Middle frontal gyrus (tissue), 1 donor: ENCODE data around the gene ENDOV.
A peak's percentile ranks its signal among the peaks of the same experiment; 100 is the strongest.

ENCODE experiments used
- DNase-seq: peaks from one replicate; pipeline ENCODE4 v3.0.0-alpha.2; 2015; ENCODE audit warnings: low spot score; ENCODE audit errors: extremely low spot score

Gene ENDOV

GRCh38 chr17:80414803-80415625, at the start of gene ENDOV:
TSS of gene ENDOV (plus strand) at chr17:80415167. CDS start at chr17:80415195, 28 bp downstream.
- peak; percentile 91 for DNase-seq

DNA sequence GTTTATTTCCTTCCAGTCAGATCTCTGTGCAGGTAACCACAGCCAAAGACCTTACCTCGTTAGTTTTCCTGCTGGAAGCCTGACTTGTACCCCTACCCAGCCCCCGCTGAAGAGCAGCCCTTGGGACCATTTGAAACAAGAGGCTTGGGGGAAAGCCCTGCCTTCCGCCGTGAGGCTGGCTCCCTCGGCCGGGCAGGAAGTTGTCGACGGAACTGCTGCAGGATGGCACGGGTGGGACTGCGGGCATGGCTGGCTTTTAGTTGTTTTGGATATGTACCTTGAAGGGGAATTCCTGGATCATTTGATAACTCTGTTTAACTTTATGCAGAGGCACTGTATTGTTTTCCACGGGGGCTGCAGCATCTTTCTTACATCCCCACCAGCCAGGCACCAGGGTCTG, 49.0 kb upstream of the ENDOV start:
- no peak for DNase-seq

DNA sequence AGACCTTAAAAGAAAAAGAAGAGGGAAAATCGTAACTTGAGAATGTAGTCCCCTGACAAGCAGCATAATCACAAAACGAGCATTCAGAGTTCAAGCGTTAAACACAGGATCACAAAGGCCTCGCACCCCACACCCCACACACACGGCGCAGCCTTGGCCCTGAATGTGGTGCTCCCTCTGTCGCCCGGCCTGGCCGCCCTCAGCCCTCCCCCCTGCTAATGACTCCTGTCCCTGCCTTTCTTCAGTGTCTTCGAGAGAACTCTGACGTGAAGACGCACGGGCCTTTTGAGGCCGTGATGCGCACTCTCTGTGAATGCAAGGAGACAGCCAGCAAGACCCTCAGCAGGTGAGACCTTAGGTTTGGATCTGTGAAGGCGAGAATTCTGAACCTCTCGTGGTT, 47.5 kb upstream of the ENDOV start:
- no peak for DNase-seq

GRCh38 chr17:80371196-80371595, 43.8 kb upstream of the ENDOV start:
- DNase-seq = no peak

GRCh38 chr17:80372456-80372855, 42.5 kb upstream of the ENDOV start:
- DNase-seq = no peak

GRCh38 chr17:80372922-80373570, 41.9 kb upstream of the ENDOV start:
- DNase-seq = no peak

DNA sequence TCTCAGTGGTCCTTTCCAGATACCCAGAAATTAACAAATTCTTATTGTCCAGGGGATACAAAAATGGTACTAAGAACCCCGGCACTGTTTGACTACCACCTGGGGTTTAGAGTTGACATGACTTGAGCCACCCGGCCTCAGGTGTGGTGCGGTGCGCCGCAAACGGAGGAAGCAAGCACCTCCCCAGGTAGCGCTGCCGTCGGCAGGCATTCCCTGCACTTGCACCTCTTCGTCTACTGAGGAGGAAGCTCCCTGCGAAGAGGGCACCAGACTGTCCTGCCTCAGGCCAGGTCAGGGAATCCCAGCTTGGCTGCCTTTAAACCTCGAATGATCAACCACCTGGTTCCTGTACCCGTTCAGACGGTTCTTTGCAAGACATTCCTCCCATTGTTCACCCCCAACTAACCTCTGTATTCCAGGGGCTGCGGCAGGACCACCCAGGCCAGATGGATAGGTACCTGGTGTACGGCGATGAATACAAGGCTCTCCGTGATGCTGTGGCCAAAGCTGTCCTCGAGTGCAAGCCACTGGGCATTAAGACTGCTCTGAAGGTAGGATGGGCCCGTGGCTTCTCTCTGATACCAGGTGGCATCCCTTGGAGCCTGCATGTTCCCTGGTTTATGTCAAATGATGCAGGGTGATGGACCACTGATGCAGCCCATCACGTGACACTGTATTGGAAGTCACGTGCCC, 40.8 kb upstream of the ENDOV start:
- DNase-seq = no peak

- DNase-seq = no peak
Measured at GRCh38 chr17:80374732-80375585, 40.0 kb upstream of the ENDOV start.

GRCh38 chr17:80376531-80376930, 38.4 kb upstream of the ENDOV start:
- no peak for DNase-seq

GRCh38 chr17:80377798-80378197, 37.2 kb upstream of the ENDOV start:
- DNase-seq = no peak

- DNase-seq = no peak
Measured at GRCh38 chr17:80379348-80379747, 35.6 kb upstream of the ENDOV start.

GRCh38 chr17:80380068-80380467, 34.9 kb upstream of the ENDOV start:
- no peak for DNase-seq

DNA sequence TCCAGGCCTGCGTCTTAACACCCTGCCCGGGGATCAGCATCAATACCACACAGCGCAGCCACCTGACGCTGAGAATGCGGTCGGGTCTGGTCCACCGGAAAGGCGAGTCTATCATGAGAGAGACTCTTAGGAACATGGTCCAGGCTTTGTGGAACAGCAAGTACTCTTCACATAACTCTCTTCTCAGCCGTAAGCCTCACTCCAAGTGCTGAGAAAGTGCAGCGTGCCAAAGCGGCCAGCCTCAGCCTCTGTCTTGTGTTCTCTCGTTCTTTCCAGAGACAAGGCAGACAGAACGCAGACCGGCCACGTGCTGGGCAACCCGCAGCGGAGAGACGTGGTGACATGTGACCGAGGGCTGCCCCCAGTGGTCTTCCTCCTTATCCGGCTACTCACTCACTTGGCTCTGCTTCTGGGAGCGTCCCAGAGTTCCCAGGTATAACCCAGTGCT, 34.4 kb upstream of the ENDOV start:
- DNase-seq = no peak

GRCh38 chr17:80381416-80381923, 33.5 kb upstream of the ENDOV start:
- DNase-seq = no peak

DNA sequence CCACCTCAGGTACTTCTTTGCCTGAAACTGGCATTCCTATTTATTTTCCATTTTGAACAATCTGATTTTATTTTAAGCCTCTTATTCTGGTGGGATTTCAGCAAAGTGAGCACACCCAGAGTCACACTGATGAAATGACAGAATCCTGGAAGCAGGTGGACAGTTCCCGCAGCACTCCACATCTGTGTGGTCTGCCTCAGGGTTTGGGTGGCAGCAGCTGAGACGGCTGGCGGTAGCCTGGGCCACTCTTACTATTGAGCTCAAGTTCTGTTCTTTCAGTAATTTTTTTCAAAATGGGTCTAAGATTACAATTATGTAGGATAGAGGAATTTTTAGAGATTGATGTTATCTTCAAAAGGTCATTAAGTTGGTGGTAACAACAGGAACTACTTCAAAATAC, 32.5 kb upstream of the ENDOV start:
- DNase-seq = no peak

DNA sequence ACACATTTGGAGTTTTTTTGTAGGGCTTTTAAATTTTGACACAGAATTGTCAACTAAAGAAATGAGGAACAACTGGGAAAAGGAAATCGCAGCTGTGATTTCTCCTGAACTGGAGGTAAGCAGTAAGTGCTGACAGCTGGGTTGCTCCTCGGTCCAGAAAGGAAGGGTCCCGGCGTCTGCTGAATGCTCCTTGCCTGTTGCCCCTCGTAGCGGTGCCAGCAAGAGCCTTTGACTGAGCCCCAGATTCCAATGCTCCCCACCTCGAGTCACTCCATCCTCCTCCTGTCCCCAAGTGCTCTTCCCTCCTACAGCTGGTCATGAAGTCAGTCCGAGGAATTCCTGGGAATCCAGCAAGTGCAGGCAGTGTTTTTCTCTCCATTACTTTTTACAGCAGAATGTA, 32.0 kb upstream of the ENDOV start:
- DNase-seq = no peak

DNA sequence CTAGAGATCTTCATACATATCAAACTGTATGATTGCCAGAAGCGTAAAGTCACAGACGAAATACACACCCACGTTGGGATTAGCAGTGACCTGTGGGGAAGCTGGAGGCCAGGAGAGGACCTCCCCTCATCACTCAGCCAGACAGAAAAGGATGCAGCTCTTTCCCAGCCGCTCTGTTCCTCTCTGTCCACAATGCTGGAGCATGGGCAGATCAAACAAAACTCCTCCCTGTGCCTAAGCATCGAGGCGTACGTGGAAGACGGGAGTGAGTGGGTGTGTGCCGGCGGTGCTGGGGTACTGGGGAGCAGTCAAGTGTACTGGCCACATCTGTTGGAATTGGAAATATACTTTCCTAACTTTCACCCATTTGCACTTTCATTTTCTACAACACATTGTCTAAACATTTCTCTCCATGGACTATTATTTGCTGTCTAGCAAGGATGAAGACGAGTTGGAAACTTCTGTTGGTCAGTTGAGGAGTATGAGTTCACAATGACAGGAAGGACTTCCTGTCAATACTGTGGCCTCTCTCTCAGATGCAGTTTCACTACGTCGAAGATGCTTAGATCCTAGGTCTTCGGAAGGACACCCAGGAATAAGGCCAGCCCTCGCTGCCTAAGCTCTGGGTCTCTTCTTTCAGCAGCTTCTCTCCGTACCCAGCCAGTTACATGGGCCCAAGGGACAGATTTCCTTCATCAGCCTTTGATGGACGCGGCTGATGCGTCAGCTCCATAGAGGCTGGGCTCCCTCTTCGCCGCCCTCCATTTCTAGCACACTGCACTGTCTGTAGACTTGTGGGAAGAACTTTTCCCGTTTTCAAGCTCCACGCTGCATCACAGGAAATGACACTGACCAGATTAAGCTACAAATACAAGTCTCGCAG, 30.6 kb upstream of the ENDOV start:
- DNase-seq = no peak

DNA sequence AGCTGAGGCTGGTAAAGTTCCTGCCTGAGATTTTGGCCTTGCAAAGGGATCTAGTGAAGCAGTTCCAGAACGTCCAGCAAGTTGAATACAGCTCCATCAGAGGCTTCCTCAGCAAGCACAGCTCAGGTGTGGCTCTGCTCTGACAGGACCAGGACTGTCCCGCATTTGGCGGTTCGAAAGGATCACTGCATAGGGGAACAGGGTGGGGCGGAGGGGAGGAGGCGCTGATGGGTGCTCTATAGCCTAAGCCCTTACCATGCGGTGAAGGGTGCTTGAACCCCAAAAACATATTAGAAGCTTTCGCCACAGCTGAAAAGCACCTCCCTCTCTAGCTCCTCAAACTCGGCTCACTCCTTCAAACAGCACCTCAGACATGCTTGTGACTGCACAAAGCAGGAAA, 29.9 kb upstream of the ENDOV start:
- no peak for DNase-seq

GRCh38 chr17:80386341-80386740, 28.6 kb upstream of the ENDOV start:
- DNase-seq = no peak

- no peak for DNase-seq
Measured at GRCh38 chr17:80387071-80387470, 27.9 kb upstream of the ENDOV start.
